A549 (cell line): ENCODE measurements around the gene RAB26.

ENCODE experiments used
- EP300 ChIP-seq, 2 experiments: fragments of >200 bp; sonication (Bioruptor Twin); formaldehyde crosslinking; IDR thresholded peaks; 2 replicates in 1 of 2; 3 replicates in 1 of 2; pipeline ENCODE4 v1.6.1; 2016 to 2017
- TF ChIP-seq, protein P1 (sequence below): fragments of >200 bp; sonication (Bioruptor Twin); formaldehyde crosslinking; IDR thresholded peaks from 3 replicates; pipeline ENCODE4 v1.5.1; 2016
- TF ChIP-seq, protein P2 (sequence below): fragments of 200-600 bp; sonication (generic); IDR thresholded peaks from 2 replicates; pipeline ENCODE4 v1.6.1; 2016; ENCODE audit warnings: antibody characterized with exemption, mild to moderate bottlenecking, moderate library complexity

DNA sequence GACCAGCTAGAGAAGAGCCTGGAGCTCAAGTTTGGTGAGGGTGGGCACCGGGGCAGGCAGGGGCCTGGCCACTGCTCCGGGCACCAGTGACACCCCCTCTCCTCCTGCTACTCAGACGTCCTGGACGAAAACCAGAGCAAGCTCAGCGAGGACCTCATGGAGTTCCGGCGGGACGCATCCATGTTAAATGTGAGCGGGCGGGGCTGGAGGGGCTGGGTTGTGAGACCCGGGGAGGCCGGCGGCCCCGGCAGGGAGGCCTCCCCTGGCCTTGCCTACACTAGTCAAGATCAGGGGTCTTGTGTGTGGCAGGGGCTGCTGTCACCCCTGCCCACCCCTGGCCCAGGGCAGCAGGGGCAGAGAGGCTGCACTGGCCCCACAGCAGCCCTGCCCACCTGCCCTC, 24.9 kb downstream of the RAB26 start:
- no peak for TF ChIP-seq EP300 (IDR thresholded peaks at IDR 0.05)
- TF ChIP-seq, protein P1, sequence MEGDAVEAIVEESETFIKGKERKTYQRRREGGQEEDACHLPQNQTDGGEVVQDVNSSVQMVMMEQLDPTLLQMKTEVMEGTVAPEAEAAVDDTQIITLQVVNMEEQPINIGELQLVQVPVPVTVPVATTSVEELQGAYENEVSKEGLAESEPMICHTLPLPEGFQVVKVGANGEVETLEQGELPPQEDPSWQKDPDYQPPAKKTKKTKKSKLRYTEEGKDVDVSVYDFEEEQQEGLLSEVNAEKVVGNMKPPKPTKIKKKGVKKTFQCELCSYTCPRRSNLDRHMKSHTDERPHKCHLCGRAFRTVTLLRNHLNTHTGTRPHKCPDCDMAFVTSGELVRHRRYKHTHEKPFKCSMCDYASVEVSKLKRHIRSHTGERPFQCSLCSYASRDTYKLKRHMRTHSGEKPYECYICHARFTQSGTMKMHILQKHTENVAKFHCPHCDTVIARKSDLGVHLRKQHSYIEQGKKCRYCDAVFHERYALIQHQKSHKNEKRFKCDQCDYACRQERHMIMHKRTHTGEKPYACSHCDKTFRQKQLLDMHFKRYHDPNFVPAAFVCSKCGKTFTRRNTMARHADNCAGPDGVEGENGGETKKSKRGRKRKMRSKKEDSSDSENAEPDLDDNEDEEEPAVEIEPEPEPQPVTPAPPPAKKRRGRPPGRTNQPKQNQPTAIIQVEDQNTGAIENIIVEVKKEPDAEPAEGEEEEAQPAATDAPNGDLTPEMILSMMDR = no peak
- TF ChIP-seq, protein P2, sequence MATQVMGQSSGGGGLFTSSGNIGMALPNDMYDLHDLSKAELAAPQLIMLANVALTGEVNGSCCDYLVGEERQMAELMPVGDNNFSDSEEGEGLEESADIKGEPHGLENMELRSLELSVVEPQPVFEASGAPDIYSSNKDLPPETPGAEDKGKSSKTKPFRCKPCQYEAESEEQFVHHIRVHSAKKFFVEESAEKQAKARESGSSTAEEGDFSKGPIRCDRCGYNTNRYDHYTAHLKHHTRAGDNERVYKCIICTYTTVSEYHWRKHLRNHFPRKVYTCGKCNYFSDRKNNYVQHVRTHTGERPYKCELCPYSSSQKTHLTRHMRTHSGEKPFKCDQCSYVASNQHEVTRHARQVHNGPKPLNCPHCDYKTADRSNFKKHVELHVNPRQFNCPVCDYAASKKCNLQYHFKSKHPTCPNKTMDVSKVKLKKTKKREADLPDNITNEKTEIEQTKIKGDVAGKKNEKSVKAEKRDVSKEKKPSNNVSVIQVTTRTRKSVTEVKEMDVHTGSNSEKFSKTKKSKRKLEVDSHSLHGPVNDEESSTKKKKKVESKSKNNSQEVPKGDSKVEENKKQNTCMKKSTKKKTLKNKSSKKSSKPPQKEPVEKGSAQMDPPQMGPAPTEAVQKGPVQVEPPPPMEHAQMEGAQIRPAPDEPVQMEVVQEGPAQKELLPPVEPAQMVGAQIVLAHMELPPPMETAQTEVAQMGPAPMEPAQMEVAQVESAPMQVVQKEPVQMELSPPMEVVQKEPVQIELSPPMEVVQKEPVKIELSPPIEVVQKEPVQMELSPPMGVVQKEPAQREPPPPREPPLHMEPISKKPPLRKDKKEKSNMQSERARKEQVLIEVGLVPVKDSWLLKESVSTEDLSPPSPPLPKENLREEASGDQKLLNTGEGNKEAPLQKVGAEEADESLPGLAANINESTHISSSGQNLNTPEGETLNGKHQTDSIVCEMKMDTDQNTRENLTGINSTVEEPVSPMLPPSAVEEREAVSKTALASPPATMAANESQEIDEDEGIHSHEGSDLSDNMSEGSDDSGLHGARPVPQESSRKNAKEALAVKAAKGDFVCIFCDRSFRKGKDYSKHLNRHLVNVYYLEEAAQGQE = no peak
